Measurements from ENCODE around the gene KIF3B. TPM values are rescaled to one million over a fixed set of nuclear protein-coding genes. Genes with fewer than 3 reads are reported as not detected.

The KIF3B gene
- polyA plus RNA-seq (2011; rRNA removed) (28.7 and 30.5 TPM in 2 replicates), polyA minus RNA-seq (2011; rRNA and poly(A)+ RNA removed) (23.4 and 25.2 TPM in 2 replicates)

DNA sequence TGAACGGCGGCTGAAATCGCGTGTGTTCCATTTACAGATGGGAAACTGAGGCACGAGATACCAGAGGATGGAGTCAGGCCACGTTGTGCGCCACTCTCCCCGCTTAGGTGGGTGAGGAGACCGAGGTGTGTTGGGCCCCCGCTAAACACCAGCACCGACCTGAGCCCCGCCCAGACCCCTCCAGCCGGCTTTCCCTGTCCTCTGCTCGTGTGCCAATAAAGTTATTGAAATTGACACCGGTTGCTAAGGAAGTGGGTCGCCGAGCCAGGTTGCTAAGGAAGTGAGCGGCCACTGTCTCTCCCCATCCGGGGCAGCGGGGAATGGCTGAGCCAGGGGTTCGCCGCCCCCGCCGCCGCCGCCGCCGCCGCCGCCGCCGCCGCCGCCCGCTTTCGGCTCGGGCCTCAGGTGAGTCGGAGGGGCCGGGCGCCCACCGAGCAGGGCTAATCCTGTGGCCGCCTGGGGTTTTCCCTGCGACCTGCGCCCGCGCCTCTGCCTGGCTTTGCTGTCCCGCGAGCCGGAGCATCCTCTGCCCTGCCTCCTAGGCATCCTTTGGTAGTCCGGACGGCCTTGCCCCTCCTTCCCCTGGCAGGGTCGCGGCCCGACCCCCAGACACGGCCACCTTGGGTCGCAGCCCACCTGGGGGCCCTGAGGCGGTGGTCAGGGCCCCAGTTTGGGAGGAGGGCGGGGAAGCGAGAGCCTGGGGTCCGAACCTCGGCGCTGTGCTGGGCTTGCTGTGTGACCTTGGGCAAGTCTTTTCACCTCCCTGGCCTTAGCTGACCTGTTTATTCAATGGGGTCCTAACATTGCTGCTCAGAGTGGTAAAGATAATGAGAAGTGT is at the start of gene KIF3B:
Gene KIF3B (plus strand): TSS at position 291 of the 838 bp plus-strand sequence. CDS start 32,127 bp downstream, outside the sequence.
- peaks cover 6% of the 10 kb centered on the region for H3K27me3 ChIP-seq (ENCODE audit: control insufficient read depth, insufficient read depth, low read length)
- CTCF ChIA-PET = no interaction called here
- H3K27ac ChIP-seq (ENCODE audit: low read depth, low read length) = no peak within 1 kb of the TSS
- peak within 1 kb of the TSS; percentile 95 for H3K4me3 ChIP-seq (ENCODE audit: low read depth, low read length)
- H3K9me3 ChIP-seq (ENCODE audit: control insufficient read depth, insufficient read depth, low read length) = peaks cover 3% of the 10 kb centered on the region
- TF ChIP-seq CTCF (IDR thresholded peaks at IDR 0.05; ENCODE audit: low read depth, low read length) = no peak
- POLR2A ChIA-PET = no interaction called here
- DNase-seq (ENCODE audit: low read depth, low spot score) = peak; percentile 62

GRCh38 chr20:32227744-32228688 is 49.4 kb upstream of the KIF3B start:
- POLR2A ChIA-PET = no interaction called here
- no peak overlapping the region for H3K27ac ChIP-seq (ENCODE audit: low read depth, low read length)
- TF ChIP-seq CTCF (IDR thresholded peaks at IDR 0.05; ENCODE audit: low read depth, low read length) = no peak
- no peak for DNase-seq (ENCODE audit: low read depth, low spot score)
- no peak overlapping the region for H3K4me3 ChIP-seq (ENCODE audit: low read depth, low read length)
- no peaks in the 10 kb centered on the region; the same call in 1 of the 2 replicates for H3K9me3 ChIP-seq (ENCODE audit: control insufficient read depth, insufficient read depth, low read length)
- CTCF ChIA-PET = no interaction called here
- H3K27me3 ChIP-seq (ENCODE audit: control insufficient read depth, insufficient read depth, low read length) = no peaks in the 10 kb centered on the region

DNA sequence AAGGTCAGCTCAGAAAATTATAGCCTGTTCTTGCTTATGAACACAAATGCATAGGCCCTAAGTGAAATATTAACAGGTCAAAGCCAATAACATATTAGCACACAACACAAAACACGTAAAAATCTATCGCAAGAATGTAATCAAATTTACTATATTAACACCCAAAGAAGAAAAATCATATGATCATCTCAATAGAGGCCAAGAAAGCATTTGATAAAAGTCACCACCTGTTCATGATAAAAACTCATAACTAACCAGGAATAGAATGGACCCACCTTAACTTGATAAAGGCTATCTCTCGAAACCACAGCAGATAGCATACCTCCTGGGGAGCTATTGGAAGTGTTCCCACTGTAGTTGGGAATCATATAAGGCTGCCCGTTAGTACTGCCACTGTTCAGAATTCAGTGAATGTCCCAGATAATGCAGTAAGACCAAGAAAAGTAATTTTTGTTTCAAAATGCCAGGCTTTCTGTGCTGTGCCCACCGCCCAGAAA is 48.2 kb upstream of the KIF3B start:
- DNase-seq (ENCODE audit: low read depth, low spot score) = no peak
- Histone ChIP-seq H3K27me3 (ENCODE audit: control insufficient read depth, insufficient read depth, low read length) (no peaks in the 10 kb centered on the region), H3K4me3 (ENCODE audit: low read depth, low read length) (no peak overlapping the region), H3K27ac (ENCODE audit: low read depth, low read length) (no peak overlapping the region), H3K9me3 (ENCODE audit: control insufficient read depth, insufficient read depth, low read length) (no peaks in the 10 kb centered on the region; the same call in 1 of the 2 replicates)
- no peak for TF ChIP-seq CTCF (IDR thresholded peaks at IDR 0.05; ENCODE audit: low read depth, low read length)
- POLR2A ChIA-PET = no interaction called here
- CTCF ChIA-PET = no interaction called here

DNA sequence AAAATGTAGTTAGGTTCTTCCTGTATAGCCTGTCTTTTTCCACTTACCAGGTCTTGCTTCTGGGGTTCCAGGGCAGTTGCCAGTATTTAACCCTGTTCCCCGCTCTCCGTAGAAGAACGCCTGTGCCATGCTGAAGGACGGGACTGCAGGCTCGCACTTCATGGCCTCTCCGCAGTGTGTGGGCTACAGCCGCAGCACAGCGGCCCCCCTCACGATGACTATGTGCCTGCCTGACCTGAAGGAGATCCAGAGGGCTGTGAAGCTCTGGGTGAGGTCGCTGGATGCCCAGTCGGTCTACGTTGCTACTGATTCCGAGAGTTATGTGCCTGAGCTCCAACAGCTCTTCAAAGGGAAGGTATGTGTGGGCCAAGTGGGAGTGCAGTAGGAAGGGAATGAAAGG is 46.7 kb upstream of the KIF3B start:
- H3K27ac ChIP-seq (ENCODE audit: low read depth, low read length) = no peak overlapping the region
- POLR2A ChIA-PET = no interaction called here
- no peaks in the 10 kb centered on the region; the same call in 1 of the 2 replicates for H3K9me3 ChIP-seq (ENCODE audit: control insufficient read depth, insufficient read depth, low read length)
- no peak for DNase-seq (ENCODE audit: low read depth, low spot score)
- TF ChIP-seq CTCF (IDR thresholded peaks at IDR 0.05; ENCODE audit: low read depth, low read length) = no peak
- H3K27me3 ChIP-seq (ENCODE audit: control insufficient read depth, insufficient read depth, low read length) = no peaks in the 10 kb centered on the region
- no peak overlapping the region for H3K4me3 ChIP-seq (ENCODE audit: low read depth, low read length)
- CTCF ChIA-PET = no interaction called here

All from AG04450 (cell line).